Epithelial cell of esophagus (primary cell): ENCODE data around the gene HOXB5.

ENCODE experiments used
- DNase-seq: peaks from one replicate; pipeline ENCODE4 v3.0.0; 2010; ENCODE audit warnings: low read depth
- H3K4me3 ChIP-seq: 2 replicates; pipeline ENCODE4 v1.5.1; 2011; ENCODE audit warnings: mild to moderate bottlenecking, low read length, control low read depth
- CTCF ChIP-seq: IDR thresholded peaks from 2 replicates; pipeline ENCODE4 v1.5.1; 2011; ENCODE audit warnings: low read depth, mild to moderate bottlenecking, low read length, control low read depth, inconsistent platforms; ENCODE audit not compliant: insufficient read depth; ENCODE audit errors: missing control alignments

Gene HOXB5

GRCh38 chr17:48597528-48597777 lies 3.9 kb upstream of the HOXB5 start:
- no peak overlapping the region for H3K4me3 ChIP-seq
- no peak for TF ChIP-seq CTCF
- DNase-seq: no peak

GRCh38 chr17:48596735-48597527 lies 3.4 kb upstream of the HOXB5 start:
- TF ChIP-seq CTCF: no peak
- no peak for DNase-seq
- no peak overlapping the region for H3K4me3 ChIP-seq

GRCh38 chr17:48596000-48596734 lies 2.6 kb upstream of the HOXB5 start:
- DNase-seq: no peak
- H3K4me3 ChIP-seq: no peak overlapping the region
- TF ChIP-seq CTCF: no peak

- no peak for TF ChIP-seq CTCF
- DNase-seq: no peak
- H3K4me3 ChIP-seq: no peak overlapping the region
These were observed 1.9 kb upstream of the HOXB5 start for GRCh38 chr17:48595278-48595999.

GRCh38 chr17:48594538-48595277 lies 1.1 kb upstream of the HOXB5 start:
- DNase-seq: no peak
- H3K4me3 ChIP-seq: no peak overlapping the region
- no peak for TF ChIP-seq CTCF

- peak; percentile 71 for TF ChIP-seq CTCF
- no peak overlapping the region for H3K4me3 ChIP-seq
- DNase-seq: peak; percentile 68
These were observed 410 bp upstream of the HOXB5 start for GRCh38 chr17:48593840-48594537.
